ENCODE data around the gene SH3BP5L. TPM values are rescaled to one million over a fixed set of nuclear protein-coding genes. Genes with fewer than 3 reads are reported as not detected.
"Not testable (repeated sequence)": the region's sequence is repeated elsewhere in the genome, so short reads cannot be mapped to it uniquely, and the experiment has no call there.

SH3BP5L gene
- total RNA-seq, 2 experiments from 2014 or later: 15.9 to 16.8 TPM

DNA sequence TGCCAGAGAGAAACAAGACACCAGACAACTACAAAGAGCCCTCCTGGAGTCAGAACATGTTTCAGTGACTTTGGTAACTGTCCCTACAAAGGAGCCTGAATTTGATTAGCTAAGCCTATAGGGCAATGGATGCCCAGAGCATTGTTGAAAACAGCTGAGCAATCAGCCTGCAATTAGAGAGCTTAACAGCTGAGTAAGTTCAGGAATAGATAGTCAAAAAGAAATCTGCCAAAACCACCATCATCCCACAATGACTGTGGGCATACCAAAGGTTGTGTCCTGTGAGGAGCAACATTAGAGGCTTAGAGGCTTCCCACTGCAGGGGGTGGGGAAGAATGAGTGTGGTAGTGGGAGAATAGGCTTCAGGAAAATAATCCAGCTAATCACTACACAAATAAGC is 32.1 kb downstream of the SH3BP5L start:
- Mint-ChIP-seq H3K27me3 (peaks cover 3% of the 10 kb centered on the region), H3K36me3 (peaks cover 2% of the 10 kb centered on the region), H3K27ac (no peak overlapping the region), H3K9me3 (peaks cover 10% of the 10 kb centered on the region), H3K4me1 (no peaks in the 10 kb centered on the region), H3K4me3 (no peak overlapping the region)
- DNase-seq: no peak

DNA sequence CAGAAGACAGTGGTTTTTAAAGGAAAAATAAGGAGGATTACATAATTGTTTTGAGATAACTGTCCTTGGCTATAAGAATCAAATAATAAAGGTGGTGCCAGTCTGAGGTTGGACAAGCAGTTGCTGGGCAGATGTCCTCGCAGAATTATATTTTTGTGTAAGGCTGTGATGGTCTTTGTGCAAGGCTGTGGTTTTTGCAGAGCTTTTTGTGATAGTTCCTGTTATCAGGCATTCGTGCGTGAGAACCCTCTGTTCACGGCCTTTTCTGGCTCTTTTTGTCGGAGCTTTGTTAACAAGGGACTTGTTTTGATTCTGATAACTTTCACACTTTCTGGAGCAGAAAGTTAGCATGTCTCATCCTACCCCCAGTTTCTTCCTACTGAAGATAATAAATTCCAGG is 33.4 kb downstream of the SH3BP5L start:
- DNase-seq: no peak
- Mint-ChIP-seq H3K4me3 (no peak overlapping the region), H3K9me3 (peaks cover 10% of the 10 kb centered on the region), H3K4me1 (no peaks in the 10 kb centered on the region), H3K27me3 (peaks cover 3% of the 10 kb centered on the region), H3K36me3 (peaks cover 2% of the 10 kb centered on the region), H3K27ac (peak overlapping the region; percentile 31)

DNA sequence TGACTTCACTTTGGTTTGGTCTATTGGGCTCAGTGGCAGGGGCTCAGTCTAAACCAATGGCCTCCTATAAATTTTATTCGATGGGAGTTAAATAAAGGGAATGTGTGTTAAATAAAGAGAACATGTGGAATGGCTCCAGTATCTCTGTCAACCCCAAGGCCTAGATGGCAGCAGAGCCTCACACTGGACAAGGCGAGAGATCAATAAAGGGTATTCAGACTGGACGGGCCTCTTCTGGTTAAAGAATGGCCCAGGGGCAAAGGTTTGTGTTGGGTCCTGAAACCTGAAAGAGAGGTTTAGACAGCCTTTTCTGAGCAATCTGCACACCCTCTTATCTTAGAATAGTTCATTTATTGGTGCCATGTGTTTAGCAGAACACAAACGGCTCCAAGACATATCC is 34.7 kb downstream of the SH3BP5L start:
- no peak for DNase-seq
- no peaks in the 10 kb centered on the region for H3K4me1 Mint-ChIP-seq
- H3K9me3 Mint-ChIP-seq: peaks cover 7% of the 10 kb centered on the region

DNA sequence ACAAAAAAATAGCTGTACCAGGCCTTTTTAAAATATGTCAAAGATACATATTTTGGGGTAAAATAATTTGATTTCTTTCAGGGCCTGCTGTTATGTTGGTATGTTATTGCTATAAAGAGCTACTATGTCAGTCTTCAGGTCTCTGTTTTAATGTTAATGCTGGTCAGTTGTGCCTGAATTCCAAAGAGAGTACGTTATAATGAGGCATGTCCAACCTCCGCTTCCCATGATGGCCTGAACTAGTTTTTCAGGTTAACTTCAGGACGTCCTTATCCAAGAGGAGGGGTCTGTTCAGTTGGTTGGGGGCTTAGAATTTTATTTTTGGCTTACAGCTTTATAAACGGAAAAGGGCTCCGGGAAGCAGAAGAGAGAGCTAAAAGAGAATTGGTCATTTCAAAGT is 35.3 kb downstream of the SH3BP5L start:
- no peak for DNase-seq
- Mint-ChIP-seq H3K4me1 (no peaks in the 10 kb centered on the region), H3K27ac (no peak overlapping the region), H3K9me3 (peaks cover 6% of the 10 kb centered on the region), H3K36me3 (peaks cover 2% of the 10 kb centered on the region), H3K4me3 (no peak overlapping the region), H3K27me3 (no peaks in the 10 kb centered on the region)

More for the DNA sequence above, 34.7 kb downstream of the SH3BP5L start:
- H3K36me3 Mint-ChIP-seq: peaks cover 2% of the 10 kb centered on the region
- H3K27me3 Mint-ChIP-seq: peaks cover under 1% of the 10 kb centered on the region
- no peak overlapping the region for H3K27ac Mint-ChIP-seq
- H3K4me3 Mint-ChIP-seq: no peak overlapping the region

DNA sequence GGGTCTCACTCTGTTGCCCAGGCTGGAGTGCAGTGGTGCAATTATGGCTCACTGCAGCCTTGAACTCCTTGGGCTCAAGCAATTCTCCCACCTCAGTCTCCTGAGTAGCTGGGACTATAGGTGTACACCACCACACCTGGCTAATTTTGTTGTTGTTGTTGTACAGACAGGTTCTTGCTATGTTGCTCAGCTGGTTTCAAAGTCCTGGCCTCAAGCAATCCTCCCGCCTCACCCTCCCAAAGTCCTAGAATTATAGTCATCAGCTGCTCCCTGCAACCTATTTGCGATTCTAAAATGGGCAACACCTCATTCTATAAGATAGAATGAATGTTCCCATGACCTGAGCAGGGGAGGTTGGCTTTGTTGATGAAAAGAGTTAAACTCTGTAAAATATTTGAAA is 36.4 kb downstream of the SH3BP5L start:
- not testable (repeated sequence) for H3K4me3 Mint-ChIP-seq, H3K9me3 Mint-ChIP-seq, H3K27me3 Mint-ChIP-seq, H3K27ac Mint-ChIP-seq, H3K36me3 Mint-ChIP-seq, H3K4me1 Mint-ChIP-seq, DNase-seq

DNA sequence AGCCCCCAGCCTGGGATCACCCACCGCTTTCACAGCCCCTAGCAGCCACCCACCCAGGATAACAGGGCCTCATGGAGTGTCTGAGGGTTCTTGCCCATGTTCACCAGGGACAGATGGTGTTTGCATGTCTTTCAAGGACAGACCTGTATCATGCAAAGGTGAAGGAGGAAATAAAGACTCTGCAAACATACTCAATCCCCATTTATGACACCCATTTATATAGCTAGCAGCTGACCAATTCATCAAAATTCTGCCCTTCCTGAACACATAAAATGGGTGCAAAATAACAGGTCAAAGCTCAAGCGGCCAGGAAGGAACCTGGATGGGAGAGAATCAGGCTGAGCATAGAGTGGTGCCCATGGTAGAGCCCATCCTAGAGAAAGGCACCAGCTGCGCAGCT is 37.4 kb downstream of the SH3BP5L start:
- Mint-ChIP-seq H3K9me3 (no peaks in the 10 kb centered on the region), H3K4me3 (no peak overlapping the region), H3K36me3 (no peaks in the 10 kb centered on the region), H3K27me3 (no peaks in the 10 kb centered on the region), H3K4me1 (no peaks in the 10 kb centered on the region), H3K27ac (no peak overlapping the region)
- DNase-seq: no peak

DNA sequence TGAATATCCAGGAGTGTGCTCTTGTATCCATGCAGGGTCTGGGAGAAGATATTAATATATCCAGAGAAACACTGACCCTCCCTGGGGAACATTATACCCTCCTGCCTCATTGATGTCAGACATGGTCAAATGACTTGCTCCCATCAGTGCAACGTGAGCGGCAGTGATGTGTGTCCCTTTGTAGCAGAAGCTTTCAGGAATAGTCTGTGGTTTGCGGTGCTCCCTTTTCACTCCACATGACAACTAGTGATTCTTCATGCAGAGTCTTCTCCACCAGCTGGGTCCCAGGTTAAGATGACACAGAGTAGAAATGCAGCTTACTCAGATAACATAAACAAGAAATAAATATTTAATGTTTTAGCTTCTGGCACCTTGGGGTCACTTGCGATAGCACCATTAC is 38.3 kb downstream of the SH3BP5L start:
- Mint-ChIP-seq H3K36me3 (no peaks in the 10 kb centered on the region), H3K27me3 (no peaks in the 10 kb centered on the region)

DNA sequence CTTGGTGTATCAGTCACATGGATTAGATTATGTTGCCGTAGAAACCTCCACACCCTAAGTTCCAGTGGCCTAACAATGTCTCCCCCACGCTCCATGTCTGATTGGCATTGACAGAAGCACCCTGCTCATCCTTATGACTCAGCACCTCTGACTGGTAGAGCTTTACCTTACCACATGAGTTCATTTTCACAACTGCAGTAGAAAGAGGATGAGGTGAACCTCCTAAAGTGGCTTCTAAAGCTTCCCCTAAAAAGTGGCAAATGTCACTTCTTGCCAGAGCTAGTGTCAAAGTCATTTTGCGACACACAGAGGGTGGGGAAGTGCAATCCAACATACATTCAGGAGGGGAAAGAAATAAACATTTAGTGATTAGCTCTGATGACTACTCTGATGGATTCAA is 39.6 kb downstream of the SH3BP5L start:
- no peak overlapping the region for H3K4me3 Mint-ChIP-seq
- no peaks in the 10 kb centered on the region for H3K36me3 Mint-ChIP-seq
- no peak for DNase-seq
- H3K27ac Mint-ChIP-seq: no peak overlapping the region
- peaks cover 2% of the 10 kb centered on the region for H3K9me3 Mint-ChIP-seq
- no peaks in the 10 kb centered on the region for H3K4me1 Mint-ChIP-seq
- no peaks in the 10 kb centered on the region for H3K27me3 Mint-ChIP-seq

More for the DNA sequence above, 38.3 kb downstream of the SH3BP5L start:
- Mint-ChIP-seq H3K4me3 (no peak overlapping the region), H3K4me1 (no peaks in the 10 kb centered on the region), H3K27ac (no peak overlapping the region), H3K9me3 (no peaks in the 10 kb centered on the region)
- DNase-seq: no peak

DNA sequence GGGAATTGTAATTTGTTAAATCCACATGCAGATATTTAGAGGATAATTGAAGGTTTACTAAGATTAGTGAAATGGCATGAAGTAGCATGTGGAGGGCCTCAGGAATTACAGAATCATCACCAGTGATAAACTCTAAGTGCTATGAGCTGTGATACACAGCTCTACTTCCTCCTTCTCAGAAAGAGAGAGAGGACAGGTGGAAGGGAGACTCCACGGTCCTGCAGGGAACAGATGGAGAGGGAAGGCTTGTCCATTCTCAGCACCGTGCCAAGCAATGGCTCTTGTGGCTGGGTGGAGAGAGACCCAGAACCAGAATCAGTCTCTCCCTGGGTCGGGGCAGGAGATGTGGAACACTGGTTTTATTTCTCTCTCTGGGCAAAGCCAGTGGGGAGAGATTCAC is 42.3 kb downstream of the SH3BP5L start:
- H3K36me3 Mint-ChIP-seq: no peaks in the 10 kb centered on the region
- H3K9me3 Mint-ChIP-seq: peaks cover 4% of the 10 kb centered on the region
- H3K4me1 Mint-ChIP-seq: no peaks in the 10 kb centered on the region
- no peak for DNase-seq
- H3K27ac Mint-ChIP-seq: no peak overlapping the region
- H3K4me3 Mint-ChIP-seq: no peak overlapping the region
- peaks cover 5% of the 10 kb centered on the region for H3K27me3 Mint-ChIP-seq

DNA sequence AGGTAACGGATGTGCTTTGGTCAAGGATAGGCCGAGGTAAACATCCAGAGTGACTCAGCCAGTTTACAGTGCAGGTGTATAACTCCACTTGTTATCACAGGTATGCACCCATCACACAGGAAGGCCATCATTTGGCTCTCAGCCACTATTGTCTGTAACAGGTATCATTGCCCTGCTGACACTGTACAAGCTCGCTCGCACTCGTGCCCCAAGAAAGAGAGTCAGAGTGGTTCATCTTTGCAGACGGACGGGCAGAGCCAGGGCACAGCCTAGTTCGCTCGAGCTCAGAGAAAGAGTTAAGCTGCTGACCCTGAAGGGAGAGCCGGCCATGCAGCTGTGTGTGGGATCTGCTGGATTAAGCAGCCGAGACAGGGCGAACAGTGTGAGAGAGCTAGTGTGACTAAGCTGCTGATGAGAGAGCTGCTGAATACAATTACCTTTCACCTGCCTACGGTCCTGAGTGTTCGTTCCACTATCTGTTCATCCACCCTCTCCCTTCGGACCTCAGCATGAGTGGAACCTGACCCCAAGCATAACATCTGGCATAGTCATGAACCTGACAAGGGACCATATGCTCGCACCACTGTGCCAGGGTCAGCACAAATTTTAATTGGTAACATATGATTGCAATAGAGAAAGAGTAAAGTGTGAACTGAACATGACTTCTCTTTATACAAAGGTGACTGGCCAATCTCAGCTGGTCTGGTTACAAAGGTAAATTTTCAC is 43.1 kb downstream of the SH3BP5L start:
- H3K27ac Mint-ChIP-seq: no peak overlapping the region
- H3K4me1 Mint-ChIP-seq: no peaks in the 10 kb centered on the region
- H3K27me3 Mint-ChIP-seq: peaks cover 5% of the 10 kb centered on the region
- H3K36me3 Mint-ChIP-seq: no peaks in the 10 kb centered on the region
- no peak overlapping the region for H3K4me3 Mint-ChIP-seq
- peaks cover 4% of the 10 kb centered on the region for H3K9me3 Mint-ChIP-seq
- DNase-seq: no peak

DNA sequence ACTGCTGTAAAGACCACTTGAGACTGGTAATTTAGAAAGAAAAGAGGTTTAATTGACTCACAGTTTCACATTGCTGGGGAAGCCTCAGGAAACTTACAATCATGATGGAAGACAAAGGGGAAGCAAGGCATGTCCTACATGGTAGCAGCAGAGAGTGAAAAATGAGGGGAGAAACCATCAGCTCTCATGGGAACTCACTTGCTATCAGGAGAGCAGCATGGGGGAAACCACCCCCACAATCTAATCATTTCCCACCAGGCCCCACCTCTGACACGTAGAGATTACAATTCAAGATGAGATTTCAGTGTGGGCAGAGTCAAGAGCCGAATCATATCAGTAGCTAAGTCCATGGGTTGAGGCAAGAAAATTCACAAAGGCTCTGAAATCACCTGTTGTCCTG is 46.4 kb downstream of the SH3BP5L start:
- Mint-ChIP-seq H3K27me3 (peaks cover 5% of the 10 kb centered on the region), H3K27ac (no peak overlapping the region), H3K4me1 (no peaks in the 10 kb centered on the region)

DNA sequence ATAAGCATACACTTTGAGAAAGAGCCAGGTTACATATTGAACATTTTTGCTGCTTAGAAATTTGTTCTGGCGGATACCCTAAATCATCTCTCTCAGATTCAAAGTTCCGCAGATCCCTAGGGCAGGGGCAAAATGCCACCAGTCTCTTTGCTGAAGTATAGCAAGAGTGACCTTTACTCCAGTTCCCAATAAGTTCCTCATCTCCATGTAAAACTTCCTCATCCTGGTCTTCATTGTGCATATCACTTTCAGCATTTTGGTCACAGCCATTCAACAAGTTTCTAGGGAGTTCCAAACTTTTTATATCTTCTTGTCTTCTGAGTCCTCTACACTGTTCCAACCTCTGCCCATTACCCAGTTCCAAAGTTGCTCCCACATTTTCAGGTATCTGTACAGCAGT is 46.8 kb downstream of the SH3BP5L start:
- H3K4me3 Mint-ChIP-seq: no peak overlapping the region
- H3K27me3 Mint-ChIP-seq: peaks cover 5% of the 10 kb centered on the region
- H3K36me3 Mint-ChIP-seq: no peaks in the 10 kb centered on the region
- peaks cover 11% of the 10 kb centered on the region for H3K9me3 Mint-ChIP-seq
- no peak for DNase-seq
- no peak overlapping the region for H3K27ac Mint-ChIP-seq
- no peaks in the 10 kb centered on the region for H3K4me1 Mint-ChIP-seq

More for the DNA sequence above, 46.4 kb downstream of the SH3BP5L start:
- H3K36me3 Mint-ChIP-seq: no peaks in the 10 kb centered on the region
- no peak for DNase-seq
- H3K9me3 Mint-ChIP-seq: peaks cover 11% of the 10 kb centered on the region
- H3K4me3 Mint-ChIP-seq: no peak overlapping the region

DNA sequence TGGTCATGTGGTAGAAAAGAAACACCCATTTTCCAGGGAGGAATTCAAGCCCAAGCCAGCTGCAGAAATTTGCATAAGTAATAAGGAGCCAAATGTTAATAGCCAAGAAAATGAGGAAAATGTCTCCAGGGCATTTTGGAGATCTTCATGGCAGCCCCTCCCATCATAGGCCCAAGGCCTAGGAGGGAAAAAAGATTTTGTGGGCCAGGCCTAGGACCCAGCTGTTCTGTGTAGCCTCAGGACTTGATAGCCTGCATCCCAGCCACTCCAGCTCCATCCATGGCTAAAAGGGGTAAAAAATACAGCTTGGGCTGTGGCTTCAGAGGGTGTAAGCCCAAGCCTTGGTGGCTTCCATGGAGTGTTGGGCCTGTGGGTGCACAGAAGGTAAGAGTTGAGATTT is 48.7 kb downstream of the SH3BP5L start:
- no peak overlapping the region for H3K27ac Mint-ChIP-seq
- H3K4me1 Mint-ChIP-seq: no peaks in the 10 kb centered on the region
- no peak overlapping the region for H3K4me3 Mint-ChIP-seq
- peaks cover 11% of the 10 kb centered on the region for H3K9me3 Mint-ChIP-seq
- H3K27me3 Mint-ChIP-seq: peaks cover 5% of the 10 kb centered on the region
- no peak for DNase-seq
- no peaks in the 10 kb centered on the region for H3K36me3 Mint-ChIP-seq

DNA sequence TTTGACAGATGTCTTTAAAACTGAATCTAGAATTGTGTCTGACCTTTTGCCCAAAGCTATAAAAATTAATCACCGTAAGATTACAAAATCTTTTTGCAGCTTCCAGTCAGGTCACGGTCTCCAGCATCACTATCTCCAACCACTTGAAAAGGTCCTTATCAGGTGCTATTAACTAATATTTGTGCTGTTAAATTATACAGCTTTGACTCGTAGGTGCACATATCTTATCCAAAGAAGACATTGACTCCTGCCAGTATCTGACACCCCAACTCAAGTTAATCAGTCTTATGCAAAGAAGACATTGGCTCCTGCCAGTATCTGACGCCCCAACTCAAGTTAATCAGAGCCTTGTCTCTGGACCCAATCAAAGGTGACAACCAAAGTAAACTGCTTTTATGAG is 50.3 kb downstream of the SH3BP5L start:
- H3K4me3 Mint-ChIP-seq: no peak overlapping the region
- H3K36me3 Mint-ChIP-seq: no peaks in the 10 kb centered on the region
- peaks cover 14% of the 10 kb centered on the region for H3K27me3 Mint-ChIP-seq
- H3K27ac Mint-ChIP-seq: no peak overlapping the region
- H3K9me3 Mint-ChIP-seq: peaks cover 8% of the 10 kb centered on the region
- no peak for DNase-seq
- no peaks in the 10 kb centered on the region for H3K4me1 Mint-ChIP-seq
